ENCODE results near the gene ID3.
"Not testable (repeated sequence)": the region's sequence is repeated elsewhere in the genome, so short reads cannot be mapped to it uniquely, and the experiment has no call there.

GRCh38 chr1:23542940-23543339 lies 16.4 kb downstream of the ID3 start:
- TF ChIP-seq, protein P1, sequence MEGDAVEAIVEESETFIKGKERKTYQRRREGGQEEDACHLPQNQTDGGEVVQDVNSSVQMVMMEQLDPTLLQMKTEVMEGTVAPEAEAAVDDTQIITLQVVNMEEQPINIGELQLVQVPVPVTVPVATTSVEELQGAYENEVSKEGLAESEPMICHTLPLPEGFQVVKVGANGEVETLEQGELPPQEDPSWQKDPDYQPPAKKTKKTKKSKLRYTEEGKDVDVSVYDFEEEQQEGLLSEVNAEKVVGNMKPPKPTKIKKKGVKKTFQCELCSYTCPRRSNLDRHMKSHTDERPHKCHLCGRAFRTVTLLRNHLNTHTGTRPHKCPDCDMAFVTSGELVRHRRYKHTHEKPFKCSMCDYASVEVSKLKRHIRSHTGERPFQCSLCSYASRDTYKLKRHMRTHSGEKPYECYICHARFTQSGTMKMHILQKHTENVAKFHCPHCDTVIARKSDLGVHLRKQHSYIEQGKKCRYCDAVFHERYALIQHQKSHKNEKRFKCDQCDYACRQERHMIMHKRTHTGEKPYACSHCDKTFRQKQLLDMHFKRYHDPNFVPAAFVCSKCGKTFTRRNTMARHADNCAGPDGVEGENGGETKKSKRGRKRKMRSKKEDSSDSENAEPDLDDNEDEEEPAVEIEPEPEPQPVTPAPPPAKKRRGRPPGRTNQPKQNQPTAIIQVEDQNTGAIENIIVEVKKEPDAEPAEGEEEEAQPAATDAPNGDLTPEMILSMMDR (IDR thresholded peaks at IDR 0.05), result not testable (repeated sequence)
- TF ChIP-seq POLR2A, EP300 (IDR thresholded peaks at IDR 0.05): not testable (repeated sequence)

All from stomach (tissue), 4 donors.